ENCODE data around the gene ULK4.

- no peak for TF ChIP-seq EP300 (IDR thresholded peaks at IDR 0.05; ENCODE audit: borderline replicate concordance in 1 of 2, low read depth in 1 of 2, low read length in 1 of 2)
- no peak for TF ChIP-seq USF2 (IDR thresholded peaks at IDR 0.05; ENCODE audit: borderline replicate concordance, low read depth, low read length)
- no peak for TF ChIP-seq MEF2A (IDR thresholded peaks at IDR 0.05; ENCODE audit: borderline replicate concordance, low read depth)
- no peak for TF ChIP-seq CTCF (IDR thresholded peaks at IDR 0.05)
- TF ChIP-seq MXI1 (IDR thresholded peaks at IDR 0.05; ENCODE audit: low read depth, low read length): no peak
- TF ChIP-seq RFX5 (IDR thresholded peaks at IDR 0.05; ENCODE audit: low read length): no peak
- TF ChIP-seq TAF1 (IDR thresholded peaks at IDR 0.05; ENCODE audit: borderline replicate concordance, low read depth, low read length): no peak
- TF ChIP-seq, protein P1, sequence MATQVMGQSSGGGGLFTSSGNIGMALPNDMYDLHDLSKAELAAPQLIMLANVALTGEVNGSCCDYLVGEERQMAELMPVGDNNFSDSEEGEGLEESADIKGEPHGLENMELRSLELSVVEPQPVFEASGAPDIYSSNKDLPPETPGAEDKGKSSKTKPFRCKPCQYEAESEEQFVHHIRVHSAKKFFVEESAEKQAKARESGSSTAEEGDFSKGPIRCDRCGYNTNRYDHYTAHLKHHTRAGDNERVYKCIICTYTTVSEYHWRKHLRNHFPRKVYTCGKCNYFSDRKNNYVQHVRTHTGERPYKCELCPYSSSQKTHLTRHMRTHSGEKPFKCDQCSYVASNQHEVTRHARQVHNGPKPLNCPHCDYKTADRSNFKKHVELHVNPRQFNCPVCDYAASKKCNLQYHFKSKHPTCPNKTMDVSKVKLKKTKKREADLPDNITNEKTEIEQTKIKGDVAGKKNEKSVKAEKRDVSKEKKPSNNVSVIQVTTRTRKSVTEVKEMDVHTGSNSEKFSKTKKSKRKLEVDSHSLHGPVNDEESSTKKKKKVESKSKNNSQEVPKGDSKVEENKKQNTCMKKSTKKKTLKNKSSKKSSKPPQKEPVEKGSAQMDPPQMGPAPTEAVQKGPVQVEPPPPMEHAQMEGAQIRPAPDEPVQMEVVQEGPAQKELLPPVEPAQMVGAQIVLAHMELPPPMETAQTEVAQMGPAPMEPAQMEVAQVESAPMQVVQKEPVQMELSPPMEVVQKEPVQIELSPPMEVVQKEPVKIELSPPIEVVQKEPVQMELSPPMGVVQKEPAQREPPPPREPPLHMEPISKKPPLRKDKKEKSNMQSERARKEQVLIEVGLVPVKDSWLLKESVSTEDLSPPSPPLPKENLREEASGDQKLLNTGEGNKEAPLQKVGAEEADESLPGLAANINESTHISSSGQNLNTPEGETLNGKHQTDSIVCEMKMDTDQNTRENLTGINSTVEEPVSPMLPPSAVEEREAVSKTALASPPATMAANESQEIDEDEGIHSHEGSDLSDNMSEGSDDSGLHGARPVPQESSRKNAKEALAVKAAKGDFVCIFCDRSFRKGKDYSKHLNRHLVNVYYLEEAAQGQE (IDR thresholded peaks at IDR 0.05; ENCODE audit: low read depth, low read length): no peak
Measured at GRCh38 chr3:41219424-41219823, 742.5 kb downstream of the ULK4 start.
